ENCODE measurements around the gene MMP17. TPM values are rescaled to one million over a fixed set of nuclear protein-coding genes. Genes with fewer than 3 reads are reported as not detected.

The MMP17 gene
- total RNA-seq, 2 experiments from 2014 or later = not detected

DNA sequence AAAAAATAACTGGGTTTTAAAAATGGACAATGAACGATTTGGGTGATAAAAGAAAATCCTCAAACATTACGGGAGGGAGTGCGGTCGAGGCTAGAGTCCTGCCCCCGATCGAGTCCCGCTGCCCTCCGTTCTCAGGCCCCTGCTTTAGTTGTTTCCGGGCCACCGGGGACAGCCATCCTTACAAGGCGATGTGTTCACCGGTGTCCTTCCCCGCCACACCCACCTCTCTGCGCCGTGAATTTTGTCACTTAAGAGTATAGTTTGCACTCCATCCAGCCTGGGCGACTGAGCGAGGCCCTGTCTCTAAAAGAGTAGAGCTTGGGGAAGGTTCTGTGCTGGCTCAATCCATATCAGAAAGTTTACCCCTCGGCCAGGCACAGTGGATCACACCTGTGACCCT, 69.1 kb downstream of the MMP17 start:
- CTCF ChIA-PET = no interaction called here
- Mint-ChIP-seq H3K36me3 (ENCODE audit: low read depth) (no peaks in the 10 kb centered on the region), H3K27me3 (ENCODE audit: low read depth) (no peaks in the 10 kb centered on the region), H3K4me3 (peak overlapping the region; percentile 52), H3K27ac (no peak overlapping the region), H3K4me1 (ENCODE audit: low read depth) (peaks cover 19% of the 10 kb centered on the region), H3K9me3 (ENCODE audit: insufficient read depth) (no peaks in the 10 kb centered on the region)
- no peak for DNase-seq
- POLR2A ChIA-PET = interaction anchor here (1.2 kb wide), 1 partner anchor 32 kb away, joined by 3 read pairs; no protein-coding TSS in a partner anchor
- ATAC-seq = no peak

GRCh38 chr12:131897875-131898274, 69.7 kb downstream of the MMP17 start:
- Mint-ChIP-seq H3K27ac (no peak overlapping the region), H3K36me3 (ENCODE audit: low read depth) (no peaks in the 10 kb centered on the region), H3K27me3 (ENCODE audit: low read depth) (no peaks in the 10 kb centered on the region), H3K4me1 (ENCODE audit: low read depth) (peaks cover 19% of the 10 kb centered on the region), H3K9me3 (ENCODE audit: insufficient read depth) (no peaks in the 10 kb centered on the region), H3K4me3 (no peak overlapping the region)
- DNase-seq (no peak), ATAC-seq (no peak)
- ChIA-PET POLR2A (interaction anchor here (0.6 to 1.2 kb wide), 2 partner anchors 32 to 58 kb away, joined by 3 read pairs; no protein-coding TSS in a partner anchor), CTCF (no interaction called here)

GRCh38 chr12:131900397-131900796, 72.2 kb downstream of the MMP17 start:
- ChIA-PET POLR2A (no interaction called here), CTCF (no interaction called here)
- Mint-ChIP-seq H3K27ac (no peak overlapping the region), H3K36me3 (ENCODE audit: low read depth) (no peaks in the 10 kb centered on the region), H3K4me3 (no peak overlapping the region), H3K9me3 (ENCODE audit: insufficient read depth) (no peaks in the 10 kb centered on the region), H3K27me3 (ENCODE audit: low read depth) (no peaks in the 10 kb centered on the region), H3K4me1 (ENCODE audit: low read depth) (peaks cover 22% of the 10 kb centered on the region)
- DNase-seq (no peak), ATAC-seq (no peak)

Other genes starting within 250 kb of the MMP17 start
- 10 to 100 TPM; 50.4 to 53.6 TPM for gene SFSWAP, start 117.3 kb upstream of the MMP17 start, total RNA-seq
- gene ULK1, start 66.2 kb downstream of the MMP17 start, total RNA-seq = 10 to 100 TPM; 17.1 to 20.6 TPM
- 10 to 100 TPM; 57.3 to 64.7 TPM for gene PUS1, start 100.9 kb downstream of the MMP17 start, total RNA-seq
- 10 to 100 TPM; 58.0 to 58.8 TPM for gene EP400, start 121.5 kb downstream of the MMP17 start, total RNA-seq

Measured in activated CD8-positive, alpha-beta T cell treated with anti-CD3 and anti-CD28 coated beads, Interleukin-2, amount 10 ng/mL, durations not matched to agents 7 days and 5 days (primary cell).